Measurements from ENCODE around the gene SLC22A23.

DNA sequence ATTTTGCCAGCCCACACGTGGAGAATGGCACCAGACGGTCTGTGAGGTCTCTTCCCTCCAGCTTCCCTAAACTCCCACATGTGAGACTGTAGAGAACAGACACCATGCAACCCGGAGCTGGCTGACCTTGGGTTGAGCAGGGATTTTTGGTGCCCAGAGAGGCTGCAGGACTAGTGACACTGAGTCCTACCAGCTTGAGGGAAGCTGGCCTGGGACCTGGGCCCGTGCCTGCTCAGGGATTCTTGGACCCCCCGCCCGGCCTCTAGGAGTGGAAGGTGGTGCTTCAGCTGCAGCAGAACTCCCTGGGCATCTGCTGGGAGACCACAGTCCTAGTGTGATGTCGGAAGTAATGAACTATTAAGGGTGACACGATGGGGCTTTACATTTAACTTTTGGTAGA lies 194.9 kb downstream of the SLC22A23 start:
- TF ChIP-seq EZH2phosphoT487 (IDR thresholded peaks at IDR 0.05; ENCODE audit: insufficient read depth, low read depth) (no peak), EZH2 (IDR thresholded peaks at IDR 0.05; ENCODE audit: insufficient read depth, poor library complexity, severe bottlenecking) (no peak)
